ENCODE data around the gene SPATA32. TPM values are rescaled to one million over a fixed set of nuclear protein-coding genes. Genes with fewer than 3 reads are reported as not detected.

SPATA32 gene
- total and polyA plus RNA-seq, 2 experiments from 2014 or later = not detected

GRCh38 chr17:45233423-45233924, 28.4 kb downstream of the SPATA32 start (continued):
- TF ChIP-seq ZNF462 (CRISPR knock-in tag; IDR thresholded peaks at IDR 0.05) (no peak), JUNB (IDR thresholded peaks at IDR 0.05; ENCODE audit: unreplicated experiment) (no peak), EZH2 (IDR thresholded peaks at IDR 0.05; ENCODE audit: low read depth, unreplicated experiment) (no peak), ZNF114 (CRISPR knock-in tag; IDR thresholded peaks at IDR 0.05) (no peak), CTCF (conservative IDR thresholded peaks at IDR 0.05; ENCODE audit: low read depth in 2 of 2) (no peak), ETS1 (IDR thresholded peaks at IDR 0.05) (no peak), POLR2AphosphoS5 (IDR thresholded peaks at IDR 0.05; ENCODE audit: low read depth) (no peak)
